T-cell (primary cell): ENCODE results near the gene KATNB1. TPM values are rescaled to one million over a fixed set of nuclear protein-coding genes. Genes with fewer than 3 reads are reported as not detected.
A peak's percentile ranks its signal among the peaks of the same experiment; 100 is the strongest.

Experiments
- ATAC-seq, 4 experiments: fragments of 200-7000 bp in 3 of 4; fragments of 150-1000 bp in 1 of 4; cut with Tn5 transposase; replicated peaks in 1 of 4; 1 replicate in 3 of 4; 2 replicates in 1 of 4; pipeline ENCODE4 v1.10.0; 2021; ENCODE audit warnings: moderate library complexity in 3 of 4, mild to moderate bottlenecking in 2 of 4, moderate number of reproducible peaks in 1 of 4
- CTCF ChIA-PET, 2 donors: fragments of 300-600 bp; sonication (Branson Sonifier 250); formaldehyde crosslinking; loops; one replicate each; lab custom pipeline; 2022; ENCODE audit warnings: antibody characterized with exemption in 2 of 2; lab: Charles Lee
- POLR2A ChIA-PET, 2 donors: fragments of 300-600 bp; sonication (Branson Sonifier 250); formaldehyde crosslinking; loops; one replicate each; lab custom pipeline; 2022; ENCODE audit warnings: antibody characterized with exemption in 2 of 2; lab: Charles Lee
- DNase-seq, 35 experiments: peaks; one replicate each; pipeline versions ENCODE4 v3.0.0 to v3.0.0-alpha.2; 2013 to 2023
- H3K27ac ChIP-seq: one replicate; pipeline ENCODE4 v1.5.1; 2013; ENCODE audit warnings: low read length
- H3K27me3 ChIP-seq, 2 experiments: replicated peaks in 1 of 2; 1 replicate in 1 of 2; 2 replicates in 1 of 2; pipeline versions ENCODE4 v1.6.1 to v1.7.0; 2013; ENCODE audit warnings: low read length in 1 of 2, mixed read lengths in 1 of 2; ENCODE audit not compliant: control insufficient read depth in 2 of 2, insufficient read depth in 2 of 2; ENCODE audit errors: extremely low read depth in 1 of 2
- H3K36me3 ChIP-seq, 2 donors: 1 replicate in 1 of 2; 2 replicates in 1 of 2; pipeline versions ENCODE4 v1.6.1 to v1.7.0; 2013; ENCODE audit warnings: low read length in 1 of 2; ENCODE audit not compliant: control insufficient read depth in 2 of 2, insufficient read depth in 1 of 2; ENCODE audit errors: extremely low read depth in 1 of 2
- H3K4me1 ChIP-seq, 2 experiments: 1 replicate in 1 of 2; 2 replicates in 1 of 2; pipeline versions ENCODE4 v1.6.1 to v1.7.0; 2013; ENCODE audit warnings: low read length in 2 of 2, mixed read lengths in 1 of 2; ENCODE audit not compliant: insufficient read depth in 2 of 2, control insufficient read depth in 1 of 2; ENCODE audit errors: extremely low read depth in 1 of 2
- H3K4me3 ChIP-seq, 2 donors: 1 replicate in 1 of 2; 2 replicates in 1 of 2; pipeline versions ENCODE4 v1.5.1 to v1.7.0; 2013; ENCODE audit warnings: mild to moderate bottlenecking in 2 of 2, low read length in 1 of 2, moderate library complexity in 1 of 2; ENCODE audit not compliant: control insufficient read depth in 1 of 2; ENCODE audit errors: extremely low read depth in 1 of 2
- H3K9me3 ChIP-seq: 2 replicates; pipeline ENCODE4 v1.7.0; 2013
- H3K27ac Mint-ChIP-seq, 2 donors: one replicate each; pipeline ENCODE4 v1.8.0; 2020 to 2021; ENCODE audit warnings: mild to moderate bottlenecking in 2 of 2, mixed read lengths in 2 of 2
- H3K27me3 Mint-ChIP-seq, 2 donors: one replicate each; pipeline ENCODE4 v1.8.0; 2021 to 2022; ENCODE audit warnings: mixed read lengths in 2 of 2
- H3K36me3 Mint-ChIP-seq: one replicate; pipeline ENCODE4 v1.8.0; 2021; ENCODE audit warnings: mixed read lengths
- H3K4me1 Mint-ChIP-seq, 3 donors: one replicate each; pipeline ENCODE4 v1.8.0; 2020 to 2022; ENCODE audit warnings: mixed read lengths in 3 of 3, mild to moderate bottlenecking in 1 of 3
- H3K4me3 Mint-ChIP-seq, 3 donors: one replicate each; pipeline ENCODE4 v1.8.0; 2020 to 2022; ENCODE audit warnings: mild to moderate bottlenecking in 3 of 3, mixed read lengths in 3 of 3, moderate library complexity in 3 of 3
- H3K9me3 Mint-ChIP-seq, 3 donors: one replicate each; pipeline ENCODE4 v1.8.0; 2020 to 2022; ENCODE audit warnings: mixed read lengths in 3 of 3
- WGBS: methylation state at CpG from one replicate; pipeline ENCODE4 v1.1.5; 2013; ENCODE audit warnings: missing lambda C conversion rate; ENCODE audit not compliant: insufficient coverage; 5-methylcytosine and 5-hydroxymethylcytosine counted together
- total RNA-seq, 35 experiments: library from RNA in 6 of 35; stranded (reverse) in 6 of 35; fragments of 120-200 nt in 1 of 35; gene quantifications; one replicate each; pipeline versions ENCODE4 v1.2.1 to v1.2.4 and lab custom pipeline; 2013 to 2026

KATNB1 gene
- total RNA-seq, 5 donors from 2014 or later (not counting 1 experiment from before 2014, with no cell fraction given): 23.0 to 28.0 (median 25.5) TPM

- POLR2A ChIA-PET: no interaction called here
- peaks cover 0 to 2% (median 0%) of the 10 kb centered on the region in 3 donors for H3K4me1 Mint-ChIP-seq
Observed at GRCh38 chr16:57754354-57755060, 18.9 kb downstream of the KATNB1 start.

DNA sequence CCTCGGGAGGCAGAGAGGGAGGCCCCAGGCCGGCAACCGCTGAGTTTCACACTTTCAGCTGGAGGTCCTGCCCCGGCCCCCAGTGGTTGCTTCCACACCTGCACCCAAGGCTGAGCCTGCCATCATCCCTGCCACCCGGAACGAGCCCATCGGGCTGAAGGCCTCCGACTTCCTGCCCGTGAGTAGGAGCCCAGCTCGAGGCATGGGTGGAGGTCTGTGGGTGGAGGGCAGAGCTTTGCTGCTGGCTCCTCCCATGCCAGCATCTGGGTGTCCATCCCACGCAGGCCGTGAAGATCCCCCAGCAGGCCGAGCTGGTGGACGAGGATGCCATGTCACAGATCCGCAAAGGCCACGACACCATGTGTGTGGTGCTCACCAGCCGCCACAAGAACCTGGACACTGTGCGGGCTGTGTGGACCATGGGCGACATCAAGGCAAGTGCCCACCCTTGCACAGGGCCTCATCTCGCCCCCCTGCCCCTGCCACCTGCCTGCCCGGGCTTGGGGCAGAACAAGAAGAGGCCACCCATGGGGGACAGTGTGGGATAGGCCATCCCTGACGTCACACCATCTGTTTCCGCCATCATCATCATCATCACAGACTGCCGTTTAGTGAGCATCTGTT, 19.6 kb downstream of the KATNB1 start:
- peaks cover 20% of the 10 kb centered on the region for H3K36me3 Mint-ChIP-seq

More at GRCh38 chr16:57754354-57755060, 18.9 kb downstream of the KATNB1 start:
- Mint-ChIP-seq H3K9me3 (no peaks in the 10 kb centered on the region), H3K27ac (no peak overlapping the region), H3K4me3 (no peak overlapping the region), H3K27me3 (no peaks in the 10 kb centered on the region), H3K36me3 (peaks cover 25% of the 10 kb centered on the region)
- Histone ChIP-seq H3K36me3 (peaks cover 12 to 25% of the 10 kb centered on the region in 2 donors), H3K9me3 (no peaks in the 10 kb centered on the region), H3K27me3 (no peaks in the 10 kb centered on the region), H3K4me3 (no peak overlapping the region), H3K4me1 (peaks cover 0 to 53% of the 10 kb centered on the region in 2 experiments), H3K27ac (no peak overlapping the region)
- 85% methylated on average over 6 of the region's 9 CpGs for WGBS
- ATAC-seq (no peak), DNase-seq (no peak)
- CTCF ChIA-PET: no interaction called here

GRCh38 chr16:57755726-57756423, 20.3 kb downstream of the KATNB1 start:
- ChIA-PET CTCF (interaction anchor here in 1 of 2 donors (1.3 kb wide), 1 partner anchor 19 kb away, joined by 9 read pairs; no protein-coding TSS in a partner anchor), POLR2A (interaction anchor here in 1 of 2 donors (0.5 kb wide), 1 partner anchor 88 kb away, joined by 3 read pairs; no protein-coding TSS in a partner anchor)
- Histone ChIP-seq H3K36me3 (peaks cover 12 to 22% of the 10 kb centered on the region in 2 donors), H3K4me1 (peaks cover 0 to 40% of the 10 kb centered on the region in 2 experiments), H3K27me3 (no peaks in the 10 kb centered on the region), H3K9me3 (no peaks in the 10 kb centered on the region), H3K27ac (no peak overlapping the region), H3K4me3 (no peak overlapping the region)
- Mint-ChIP-seq H3K27ac (no peak overlapping the region), H3K27me3 (no peaks in the 10 kb centered on the region), H3K4me1 (peaks cover 0 to 2% (median 0%) of the 10 kb centered on the region in 3 donors), H3K36me3 (peaks cover 19% of the 10 kb centered on the region), H3K9me3 (no peaks in the 10 kb centered on the region), H3K4me3 (no peak overlapping the region)
- no peak for DNase-seq
- 95% methylated on average over 13 of the region's 18 CpGs for WGBS
- ATAC-seq: no peak

More for the DNA sequence above, 19.6 kb downstream of the KATNB1 start:
- peaks cover 0 to 2% (median 0%) of the 10 kb centered on the region in 3 donors for H3K4me1 Mint-ChIP-seq
- H3K4me1 ChIP-seq: peaks cover 0 to 46% of the 10 kb centered on the region in 2 experiments
- H3K4me3 Mint-ChIP-seq: no peak overlapping the region
- ATAC-seq: no peak
- H3K9me3 Mint-ChIP-seq: no peaks in the 10 kb centered on the region
- no peak for DNase-seq
- ChIA-PET POLR2A (no interaction called here), CTCF (no interaction called here)
- H3K27ac ChIP-seq: no peak overlapping the region
- H3K27ac Mint-ChIP-seq: no peak overlapping the region
- 88% methylated on average over 19 of the region's 24 CpGs for WGBS
- H3K36me3 ChIP-seq: peaks cover 12 to 25% of the 10 kb centered on the region in 2 donors
- no peaks in the 10 kb centered on the region for H3K27me3 ChIP-seq
- H3K9me3 ChIP-seq: no peaks in the 10 kb centered on the region
- H3K27me3 Mint-ChIP-seq: no peaks in the 10 kb centered on the region
- H3K4me3 ChIP-seq: no peak overlapping the region

- H3K27me3 ChIP-seq: no peaks in the 10 kb centered on the region
- peaks cover 0 to 32% of the 10 kb centered on the region in 2 experiments for H3K4me1 ChIP-seq
- POLR2A ChIA-PET: interaction anchor here in 1 of 2 donors (0.5 kb wide), 1 partner anchor 87 kb away, joined by 3 read pairs; no protein-coding TSS in a partner anchor
- no peak overlapping the region for H3K4me3 ChIP-seq
- no peak overlapping the region for H3K27ac Mint-ChIP-seq
- H3K9me3 ChIP-seq: no peaks in the 10 kb centered on the region
- H3K36me3 ChIP-seq: peaks cover 11 to 22% of the 10 kb centered on the region in 2 donors
- no peak overlapping the region for H3K4me3 Mint-ChIP-seq
- H3K9me3 Mint-ChIP-seq: no peaks in the 10 kb centered on the region
- peaks cover 14% of the 10 kb centered on the region for H3K36me3 Mint-ChIP-seq
- no peaks in the 10 kb centered on the region for H3K27me3 Mint-ChIP-seq
- ATAC-seq (no peak), DNase-seq (no peak)
- H3K27ac ChIP-seq: no peak overlapping the region
- 87% methylated on average over 12 of the region's 15 CpGs for WGBS
- CTCF ChIA-PET: interaction anchor here in 1 of 2 donors (0.6 to 1.3 kb wide), 2 partner anchors 20 to 171 kb away, joined by 3 to 9 read pairs; no protein-coding TSS in a partner anchor
- H3K4me1 Mint-ChIP-seq: peaks cover 0 to 2% (median 0%) of the 10 kb centered on the region in 3 donors
Observed at GRCh38 chr16:57756424-57757325, 21.1 kb downstream of the KATNB1 start.

DNA sequence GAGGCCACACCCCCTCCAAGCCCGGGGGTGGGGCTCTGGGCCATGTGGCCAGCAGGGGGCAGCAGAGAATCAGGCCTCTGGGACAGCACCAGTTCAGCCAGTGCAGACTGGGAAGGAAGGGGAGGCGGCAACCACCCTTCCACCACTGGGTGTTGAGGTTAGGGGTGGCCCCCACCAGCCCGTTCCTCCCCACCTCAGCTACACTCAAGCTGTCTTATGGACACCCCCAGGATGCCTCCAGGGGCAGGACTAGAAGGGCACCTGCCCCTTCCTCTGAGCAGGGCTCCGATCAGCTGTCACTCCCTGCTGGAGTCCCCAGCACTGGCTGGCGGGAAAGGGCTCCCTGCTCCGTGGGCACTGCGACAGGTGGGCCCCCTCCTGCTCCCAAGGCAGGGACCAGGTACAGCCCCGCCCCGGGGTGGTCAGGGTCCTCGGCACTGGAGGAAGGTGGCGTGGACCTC, 21.8 kb downstream of the KATNB1 start:
- Mint-ChIP-seq H3K4me3 (no peak overlapping the region), H3K27ac (no peak overlapping the region)
- CTCF ChIA-PET: interaction anchor here in 1 of 2 donors (1.3 kb wide), 1 partner anchor 21 kb away, joined by 9 read pairs; no protein-coding TSS in a partner anchor

More for the DNA sequence above, 21.8 kb downstream of the KATNB1 start:
- 88% methylated on average over 6 of the region's 11 CpGs for WGBS
- Mint-ChIP-seq H3K27me3 (no peaks in the 10 kb centered on the region), H3K9me3 (no peaks in the 10 kb centered on the region), H3K36me3 (peaks cover 10% of the 10 kb centered on the region), H3K4me1 (peaks cover 0 to 2% (median 0%) of the 10 kb centered on the region in 3 donors)
- H3K36me3 ChIP-seq: peaks cover 9 to 19% of the 10 kb centered on the region in 2 donors
- no peak overlapping the region for H3K27ac ChIP-seq
- no peaks in the 10 kb centered on the region for H3K27me3 ChIP-seq
- DNase-seq: peak; percentile 60 to 90 (median 81)
- no peak overlapping the region for H3K4me3 ChIP-seq
- H3K4me1 ChIP-seq: peaks cover 0 to 27% of the 10 kb centered on the region in 2 experiments
- POLR2A ChIA-PET: no interaction called here
- H3K9me3 ChIP-seq: no peaks in the 10 kb centered on the region
- peak; percentile 88 to 98 (median 92) for ATAC-seq
